KMS-11 (cell line): ENCODE measurements around the gene ZNF273.

ENCODE experiments used
- H2AFZ ChIP-seq: fragments of 200-600 bp; sonication (generic); 2 replicates; pipeline ENCODE4 v1.6.1; 2016; ENCODE audit warnings: antibody characterized with exemption, mixed run types, low read depth
- H3K27ac ChIP-seq: fragments of 200-600 bp; sonication (generic); 2 replicates; pipeline ENCODE4 v1.6.1; 2016; ENCODE audit warnings: mild to moderate bottlenecking, mixed run types
- H3K27me3 ChIP-seq: fragments of 200-600 bp; sonication (generic); 2 replicates; pipeline ENCODE4 v1.6.1; 2017; ENCODE audit warnings: mild to moderate bottlenecking, low read depth, mixed run types, moderate library complexity; ENCODE audit not compliant: insufficient read depth
- H3K36me3 ChIP-seq: fragments of 200-600 bp; sonication (generic); 2 replicates; pipeline ENCODE4 v1.6.1; 2017; ENCODE audit warnings: mild to moderate bottlenecking, mixed run types; ENCODE audit not compliant: insufficient read depth
- H3K4me1 ChIP-seq: fragments of 200-600 bp; sonication (generic); 2 replicates; pipeline ENCODE4 v1.6.1; 2016; ENCODE audit warnings: mild to moderate bottlenecking, low read depth, mixed run types; ENCODE audit not compliant: poor library complexity, severe bottlenecking
- H3K4me2 ChIP-seq: fragments of 200-600 bp; sonication (generic); 2 replicates; pipeline ENCODE4 v1.7.0; 2016; ENCODE audit warnings: mild to moderate bottlenecking, mixed run types
- H3K4me3 ChIP-seq: fragments of 200-600 bp; sonication (generic); IDR thresholded peaks from 2 replicates; pipeline ENCODE4 v1.6.1; 2017; ENCODE audit warnings: low read depth, low read length, mixed read lengths; ENCODE audit not compliant: insufficient read depth
- H3K79me2 ChIP-seq: fragments of 200-600 bp; sonication (generic); 2 replicates; pipeline ENCODE4 v1.6.1; 2016; ENCODE audit warnings: low read depth, mixed run types; ENCODE audit not compliant: insufficient read depth
- H3K9ac ChIP-seq: fragments of 200-600 bp; sonication (generic); 2 replicates; pipeline ENCODE4 v1.6.1; 2016; ENCODE audit warnings: mild to moderate bottlenecking, mixed run types
- H4K20me1 ChIP-seq: fragments of 200-600 bp; sonication (generic); 2 replicates; pipeline ENCODE4 v1.6.1; 2016; ENCODE audit warnings: mild to moderate bottlenecking, mixed run types; ENCODE audit not compliant: insufficient read depth
- TF ChIP-seq, protein P1 (sequence below): fragments of 200-600 bp; sonication (generic); conservative IDR thresholded peaks from 2 replicates; pipeline ENCODE4 v1.6.1; 2017; ENCODE audit warnings: low read depth, mild to moderate bottlenecking, antibody characterized with exemption, low read length, moderate library complexity, mixed read lengths

ZNF273 gene

DNA sequence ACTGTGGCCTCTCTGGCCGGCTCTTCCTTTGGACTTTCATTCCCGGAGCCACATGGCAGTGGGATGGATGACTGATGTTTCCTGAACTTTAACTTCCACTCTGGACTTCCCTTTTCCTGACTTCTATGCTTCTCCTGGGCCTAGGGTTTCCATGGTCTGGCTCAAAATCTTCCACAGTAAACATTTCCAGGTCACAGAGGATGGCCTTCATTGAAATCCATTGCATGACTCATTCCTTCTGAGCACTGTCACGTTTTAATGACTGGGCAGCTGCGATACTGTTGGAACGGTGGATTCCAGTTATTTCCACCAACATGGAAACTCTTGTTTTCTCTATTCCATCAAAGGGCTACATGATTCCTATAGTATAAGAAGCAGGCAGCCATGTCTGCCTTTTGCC, 24.4 kb upstream of the ZNF273 start:
- no peak overlapping the region for H3K4me2 ChIP-seq
- no peaks in the 10 kb centered on the region for H3K79me2 ChIP-seq
- H3K36me3 ChIP-seq = no peaks in the 10 kb centered on the region
- no peak overlapping the region for H2AFZ ChIP-seq
- no peak overlapping the region for H3K4me3 ChIP-seq
- H3K9ac ChIP-seq = no peak overlapping the region
- H3K27ac ChIP-seq = no peak overlapping the region
- no peaks in the 10 kb centered on the region for H3K27me3 ChIP-seq
- H4K20me1 ChIP-seq = no peaks in the 10 kb centered on the region
- no peaks in the 10 kb centered on the region for H3K4me1 ChIP-seq
- TF ChIP-seq, protein P1, sequence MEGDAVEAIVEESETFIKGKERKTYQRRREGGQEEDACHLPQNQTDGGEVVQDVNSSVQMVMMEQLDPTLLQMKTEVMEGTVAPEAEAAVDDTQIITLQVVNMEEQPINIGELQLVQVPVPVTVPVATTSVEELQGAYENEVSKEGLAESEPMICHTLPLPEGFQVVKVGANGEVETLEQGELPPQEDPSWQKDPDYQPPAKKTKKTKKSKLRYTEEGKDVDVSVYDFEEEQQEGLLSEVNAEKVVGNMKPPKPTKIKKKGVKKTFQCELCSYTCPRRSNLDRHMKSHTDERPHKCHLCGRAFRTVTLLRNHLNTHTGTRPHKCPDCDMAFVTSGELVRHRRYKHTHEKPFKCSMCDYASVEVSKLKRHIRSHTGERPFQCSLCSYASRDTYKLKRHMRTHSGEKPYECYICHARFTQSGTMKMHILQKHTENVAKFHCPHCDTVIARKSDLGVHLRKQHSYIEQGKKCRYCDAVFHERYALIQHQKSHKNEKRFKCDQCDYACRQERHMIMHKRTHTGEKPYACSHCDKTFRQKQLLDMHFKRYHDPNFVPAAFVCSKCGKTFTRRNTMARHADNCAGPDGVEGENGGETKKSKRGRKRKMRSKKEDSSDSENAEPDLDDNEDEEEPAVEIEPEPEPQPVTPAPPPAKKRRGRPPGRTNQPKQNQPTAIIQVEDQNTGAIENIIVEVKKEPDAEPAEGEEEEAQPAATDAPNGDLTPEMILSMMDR = no peak

DNA sequence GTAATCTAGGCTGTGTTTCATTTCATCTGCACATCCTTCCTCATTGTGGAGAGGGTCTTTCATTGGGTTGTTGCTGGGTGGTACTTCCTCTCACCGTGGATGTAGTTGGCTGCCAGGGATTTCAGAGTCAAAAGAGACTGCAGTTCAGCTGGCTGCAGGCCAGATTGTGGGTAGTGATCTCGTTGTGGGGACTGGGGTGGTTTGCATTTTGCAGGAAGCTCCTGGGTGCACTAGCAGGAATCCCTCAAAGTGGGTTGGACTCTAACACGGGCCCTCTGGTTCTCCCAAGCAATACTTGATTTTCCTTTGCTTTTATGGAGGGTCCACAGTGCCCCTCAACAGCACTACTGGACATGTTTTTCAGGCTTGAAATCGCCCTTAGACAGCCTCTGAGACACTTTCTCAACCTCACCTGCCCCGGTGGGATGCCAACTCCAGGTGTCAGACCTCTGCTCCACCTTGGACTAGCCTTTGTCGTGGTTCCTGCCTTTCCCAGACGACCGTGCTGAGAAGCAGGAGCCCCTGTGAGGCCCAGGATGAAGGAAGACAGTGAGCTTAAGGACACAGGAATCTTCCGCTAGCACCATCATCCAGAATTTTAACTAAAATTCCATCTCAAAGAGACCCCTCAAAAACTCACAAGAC, 23.9 kb upstream of the ZNF273 start:
- Histone ChIP-seq H3K36me3 (no peaks in the 10 kb centered on the region), H3K4me2 (no peak overlapping the region), H3K27ac (no peak overlapping the region), H3K4me3 (no peak overlapping the region), H4K20me1 (no peaks in the 10 kb centered on the region), H2AFZ (no peak overlapping the region), H3K9ac (no peak overlapping the region), H3K27me3 (no peaks in the 10 kb centered on the region), H3K4me1 (no peaks in the 10 kb centered on the region), H3K79me2 (no peaks in the 10 kb centered on the region)
- TF ChIP-seq, protein P1 = no peak

DNA sequence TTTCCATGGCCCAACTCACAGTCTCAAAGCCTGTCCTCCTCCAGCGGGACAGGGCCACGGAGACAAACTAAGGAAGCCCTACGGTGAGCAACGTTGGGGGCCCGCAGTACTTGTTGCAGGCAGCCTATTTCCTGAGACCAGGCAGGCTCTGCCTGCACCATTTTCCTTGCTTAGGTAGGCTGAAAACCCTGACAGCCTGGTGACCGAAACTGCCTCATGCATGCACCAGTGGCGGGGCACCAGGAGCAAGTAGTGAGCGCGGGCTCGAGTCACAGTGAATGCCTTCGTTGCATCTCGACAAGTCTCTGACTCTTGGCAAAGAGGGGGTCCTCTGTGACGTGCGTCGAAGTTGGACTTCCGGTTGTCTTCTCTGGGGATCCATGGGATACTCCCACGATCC, 23.3 kb upstream of the ZNF273 start:
- H2AFZ ChIP-seq = no peak overlapping the region
- H3K9ac ChIP-seq = no peak overlapping the region
- no peaks in the 10 kb centered on the region for H3K4me1 ChIP-seq
- TF ChIP-seq, protein P1 = no peak
- no peak overlapping the region for H3K4me2 ChIP-seq
- no peaks in the 10 kb centered on the region for H3K36me3 ChIP-seq
- H3K79me2 ChIP-seq = no peaks in the 10 kb centered on the region
- H4K20me1 ChIP-seq = no peaks in the 10 kb centered on the region
- no peak overlapping the region for H3K27ac ChIP-seq
- no peaks in the 10 kb centered on the region for H3K27me3 ChIP-seq
- no peak overlapping the region for H3K4me3 ChIP-seq

DNA sequence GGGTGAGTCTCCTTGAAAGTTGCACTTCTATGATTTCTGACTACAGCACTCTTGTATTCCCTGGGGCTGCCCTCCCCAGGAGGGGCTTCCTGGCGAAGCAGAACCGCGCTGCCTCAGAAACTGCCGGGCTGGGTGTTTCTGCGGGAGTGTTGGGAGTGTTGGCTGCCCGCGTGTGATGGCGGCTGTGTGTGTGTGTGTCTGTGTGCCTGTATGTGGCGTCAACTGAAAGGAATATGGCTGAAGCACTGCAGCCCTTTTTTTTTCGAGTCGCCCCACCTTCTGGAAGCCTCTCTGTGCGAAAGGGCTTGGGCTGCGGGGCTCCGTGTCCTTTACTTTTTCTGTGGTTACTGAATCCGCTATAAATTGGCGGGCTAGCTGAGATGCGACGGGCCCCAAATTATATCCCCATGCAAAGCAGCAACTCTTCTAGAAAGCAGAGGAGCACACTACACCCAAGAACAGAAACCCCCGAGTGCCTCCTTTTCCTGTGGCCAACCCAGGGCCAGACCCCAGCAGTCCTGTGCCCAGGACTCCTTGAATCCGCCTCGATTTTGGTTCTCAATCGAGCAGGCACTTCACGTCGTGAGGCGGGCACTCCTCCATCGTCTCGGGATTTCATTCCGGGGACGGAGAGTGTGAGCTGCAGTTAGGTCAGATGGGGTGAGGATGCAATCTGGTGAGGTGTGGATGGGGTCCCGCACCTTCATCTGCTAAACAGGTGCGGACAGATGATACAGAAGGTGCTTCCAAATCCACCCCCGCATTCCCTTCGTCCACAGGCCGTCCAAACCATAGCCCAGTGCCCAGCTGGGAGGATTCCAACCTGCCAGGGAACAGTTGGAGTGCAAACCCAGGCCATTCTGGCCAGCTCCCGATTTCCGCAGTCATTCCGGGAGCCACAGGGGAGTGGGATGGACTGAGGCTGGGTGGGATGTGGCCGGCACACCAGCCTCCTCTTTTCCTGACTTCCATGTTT, 22.5 kb upstream of the ZNF273 start:
- Histone ChIP-seq H3K9ac (no peak overlapping the region), H3K4me2 (no peak overlapping the region), H3K27me3 (no peaks in the 10 kb centered on the region), H3K4me3 (no peak overlapping the region), H3K27ac (no peak overlapping the region), H2AFZ (no peak overlapping the region), H3K4me1 (no peaks in the 10 kb centered on the region), H3K36me3 (no peaks in the 10 kb centered on the region), H3K79me2 (no peaks in the 10 kb centered on the region), H4K20me1 (no peaks in the 10 kb centered on the region)
- TF ChIP-seq, protein P1 = no peak
